Hematopoietic multipotent progenitor cell treated with erythropoietin and hydrocortisone succinate and interleukin-3 and kit ligand, for 17 days (in vitro differentiated cells): ENCODE results near the gene CCBE1.

ENCODE experiments used
- DNase-seq: peaks from one replicate; pipeline ENCODE4 v3.0.0-alpha.2; 2015; ENCODE audit warnings: low spot score

CCBE1 gene

GRCh38 chr18:59570101-59570775 lies 127.0 kb downstream of the CCBE1 start:
- DNase-seq = no peak

GRCh38 chr18:59569390-59569791 lies 127.8 kb downstream of the CCBE1 start:
- DNase-seq = no peak

- DNase-seq = no peak
Measured at GRCh38 chr18:59567431-59567830, 129.8 kb downstream of the CCBE1 start.

- DNase-seq = no peak
Measured at GRCh38 chr18:59566533-59566971, 130.7 kb downstream of the CCBE1 start.

- DNase-seq = no peak
Measured at GRCh38 chr18:59565957-59566356, 131.3 kb downstream of the CCBE1 start.

GRCh38 chr18:59564561-59564960 lies 132.7 kb downstream of the CCBE1 start:
- DNase-seq = no peak

- no peak for DNase-seq
Measured at GRCh38 chr18:59563176-59563785, 133.9 kb downstream of the CCBE1 start.

- no peak for DNase-seq
Measured at GRCh38 chr18:59562751-59563150, 134.5 kb downstream of the CCBE1 start.

- no peak for DNase-seq
Measured at GRCh38 chr18:59561612-59562011, 135.6 kb downstream of the CCBE1 start.

GRCh38 chr18:59560556-59560955 lies 136.7 kb downstream of the CCBE1 start:
- no peak for DNase-seq

- DNase-seq = no peak
Measured at GRCh38 chr18:59559528-59559927, 137.7 kb downstream of the CCBE1 start.

GRCh38 chr18:59555995-59556659 lies 141.1 kb downstream of the CCBE1 start:
- DNase-seq = no peak

GRCh38 chr18:59554796-59555335 lies 142.4 kb downstream of the CCBE1 start:
- DNase-seq = no peak

- no peak for DNase-seq
Measured at GRCh38 chr18:59553273-59553870, 143.9 kb downstream of the CCBE1 start.

- no peak for DNase-seq
Measured at GRCh38 chr18:59551902-59552635, 145.2 kb downstream of the CCBE1 start.

- DNase-seq = no peak
Measured at GRCh38 chr18:59550174-59550516, 147.1 kb downstream of the CCBE1 start.

GRCh38 chr18:59549503-59550173 lies 147.6 kb downstream of the CCBE1 start:
- DNase-seq = no peak

- DNase-seq = no peak
Measured at GRCh38 chr18:59547581-59548182, 149.5 kb downstream of the CCBE1 start.

- DNase-seq = no peak
Measured at GRCh38 chr18:59546188-59546587, 151.0 kb downstream of the CCBE1 start.

GRCh38 chr18:59540780-59541179 lies 156.4 kb downstream of the CCBE1 start:
- no peak for DNase-seq

- no peak for DNase-seq
Measured at GRCh38 chr18:59540346-59540745, 156.9 kb downstream of the CCBE1 start.
